SKM-1 treated with dmso at 0.1 percent for 144 hours (cell line): ENCODE measurements around the gene SVIL.
"Not testable (repeated sequence)": the region's sequence is repeated elsewhere in the genome, so short reads cannot be mapped to it uniquely, and the experiment has no call there.

ENCODE experiments used
- DNase-seq: peaks from one replicate; lab custom pipeline; 2025; ENCODE audit not compliant: unreplicated experiment; lab: John Stamatoyannopoulos, UW

The SVIL gene

DNA sequence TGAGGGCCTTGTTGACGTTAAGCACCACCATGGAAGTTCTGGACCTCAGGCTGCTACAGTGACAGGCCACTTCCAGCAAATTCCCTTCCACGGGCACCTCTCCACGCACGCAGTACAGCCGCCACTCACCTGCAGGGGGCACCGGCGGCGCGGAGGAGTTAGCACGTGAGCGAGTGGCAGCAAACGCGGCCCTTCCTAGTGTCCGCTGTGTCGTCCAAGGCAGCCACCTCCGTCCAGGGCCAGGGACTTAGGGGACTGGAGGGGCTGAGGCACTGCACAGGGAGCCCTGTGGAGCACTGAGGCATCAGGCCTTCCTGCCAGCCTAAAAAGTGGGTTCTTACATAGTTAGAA lies 164.4 kb downstream of the SVIL start:
- no peak for DNase-seq

DNA sequence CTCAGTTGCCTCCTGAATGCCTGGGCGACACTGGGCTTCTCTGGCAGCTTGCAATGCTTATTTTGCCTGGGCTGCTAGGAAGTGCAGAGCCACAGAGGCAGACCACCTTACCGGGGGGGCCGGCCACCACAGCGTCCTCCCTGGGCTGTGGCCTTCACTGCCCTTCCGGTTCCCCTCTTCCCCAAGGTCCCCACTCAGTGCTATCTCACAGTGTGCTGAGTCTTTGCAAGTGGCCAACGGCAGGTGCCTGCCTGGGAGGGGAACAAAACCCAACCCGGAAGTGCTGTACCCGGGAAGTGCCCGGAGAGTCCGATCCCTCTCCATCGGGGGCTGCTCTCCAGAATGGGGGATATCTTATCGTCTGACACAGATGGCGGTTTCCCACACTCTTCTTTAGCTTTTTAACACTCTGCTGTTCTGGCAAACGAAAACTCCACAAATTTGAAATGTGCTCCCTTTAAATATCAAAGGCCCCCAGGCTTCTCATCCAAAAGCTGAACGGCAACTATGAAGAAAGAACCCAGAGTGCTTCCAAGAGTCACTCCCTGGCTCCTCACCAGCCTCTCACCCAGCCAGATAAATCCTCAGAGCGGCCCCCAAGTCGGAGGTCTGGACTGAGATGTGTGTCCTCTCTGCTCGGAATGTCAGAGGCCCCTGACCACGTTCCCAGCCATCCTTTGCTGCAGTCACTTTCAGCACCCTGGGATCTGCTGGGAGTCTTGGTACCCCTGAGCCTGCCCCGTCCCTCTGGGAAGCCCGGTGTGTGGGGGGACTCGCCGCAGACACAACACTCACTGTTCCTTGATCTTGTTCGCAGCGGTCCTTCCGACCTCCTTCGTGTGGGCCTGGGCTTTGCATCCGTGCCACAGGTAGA lies 165.1 kb downstream of the SVIL start:
- no peak for DNase-seq

DNA sequence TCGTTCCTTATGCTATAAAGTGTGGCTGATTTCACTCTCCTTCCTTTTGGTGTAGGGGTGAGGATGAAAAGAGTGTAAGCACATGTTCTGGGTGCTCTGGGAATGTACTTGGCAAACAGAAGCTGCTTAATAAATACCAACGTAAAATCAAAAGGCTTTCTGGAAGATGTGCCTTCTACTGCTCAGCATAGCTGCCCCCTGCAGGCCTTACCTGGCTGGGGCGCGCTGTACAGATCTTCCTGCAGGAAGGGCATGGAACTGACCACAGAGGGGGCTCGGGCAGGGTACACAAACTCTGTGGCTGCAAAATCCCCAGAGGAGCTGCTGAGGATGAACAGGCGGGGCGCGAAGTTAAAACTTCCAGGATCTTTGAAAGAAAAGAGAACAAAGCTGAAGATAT lies 169.4 kb downstream of the SVIL start:
- DNase-seq = no peak

DNA sequence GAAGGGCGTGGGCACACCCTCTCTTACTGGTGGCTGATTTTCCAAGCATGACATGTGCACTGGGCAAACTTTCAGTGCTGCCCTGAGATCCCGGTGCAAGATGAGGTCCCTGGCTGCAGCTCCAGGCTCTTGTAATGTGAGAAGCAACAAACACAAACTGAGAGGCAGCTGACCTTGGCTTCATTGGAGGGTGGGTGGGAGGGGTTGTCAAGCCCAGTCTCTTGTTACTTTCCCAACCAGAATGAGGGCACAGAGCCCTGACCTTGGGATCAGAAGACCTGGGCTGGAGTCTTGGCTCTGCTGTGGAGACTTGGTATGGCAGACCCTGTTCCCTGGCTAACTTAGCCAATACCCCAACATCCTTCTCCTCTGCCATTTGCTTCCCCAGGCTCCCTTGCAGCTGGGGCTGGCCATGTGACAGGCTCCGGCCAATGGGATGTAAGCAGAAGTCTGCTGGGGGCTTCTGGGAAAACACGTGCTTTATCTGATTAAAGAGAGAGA lies 170.1 kb downstream of the SVIL start:
- not testable (repeated sequence) for DNase-seq

DNA sequence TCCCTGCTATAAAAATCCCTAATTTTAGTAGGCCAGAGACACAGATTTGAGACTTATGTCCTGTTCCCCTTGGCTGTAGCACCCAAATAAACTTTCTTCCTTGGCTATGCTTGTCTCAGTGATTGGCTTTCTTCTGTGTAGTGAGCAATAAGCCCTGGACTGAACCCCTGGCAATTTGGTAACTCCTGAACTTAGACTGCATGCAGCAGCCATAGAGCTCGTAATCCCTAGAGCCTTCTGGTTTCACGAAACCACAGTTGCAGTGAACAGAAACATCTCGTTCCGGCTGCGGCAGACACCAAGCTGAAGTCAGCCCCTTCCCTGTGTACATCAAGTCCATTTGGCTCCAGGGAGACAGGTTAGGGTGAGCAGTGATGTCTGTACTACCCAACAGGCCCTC lies 173.7 kb downstream of the SVIL start:
- no peak for DNase-seq

DNA sequence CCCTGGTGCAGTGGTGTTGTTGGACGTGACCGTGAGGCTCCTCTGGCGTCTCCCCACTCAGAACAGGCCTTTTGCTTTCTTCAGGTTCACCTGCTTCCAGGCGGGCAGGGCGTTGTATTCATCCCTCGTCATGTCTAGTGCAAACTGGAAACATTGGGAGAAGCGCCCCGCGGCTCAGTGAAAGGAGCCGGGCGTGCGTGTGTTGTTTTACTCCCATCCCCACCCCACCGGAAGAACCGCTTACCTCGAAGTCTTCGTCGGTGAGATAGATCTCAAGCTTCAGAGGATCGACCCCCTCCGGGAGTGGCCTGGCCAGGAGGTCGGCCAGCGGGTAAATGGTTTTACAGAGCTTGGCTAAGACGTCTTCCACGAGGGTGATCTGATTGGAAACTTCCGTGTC lies 176.6 kb downstream of the SVIL start:
- not testable (repeated sequence) for DNase-seq

DNA sequence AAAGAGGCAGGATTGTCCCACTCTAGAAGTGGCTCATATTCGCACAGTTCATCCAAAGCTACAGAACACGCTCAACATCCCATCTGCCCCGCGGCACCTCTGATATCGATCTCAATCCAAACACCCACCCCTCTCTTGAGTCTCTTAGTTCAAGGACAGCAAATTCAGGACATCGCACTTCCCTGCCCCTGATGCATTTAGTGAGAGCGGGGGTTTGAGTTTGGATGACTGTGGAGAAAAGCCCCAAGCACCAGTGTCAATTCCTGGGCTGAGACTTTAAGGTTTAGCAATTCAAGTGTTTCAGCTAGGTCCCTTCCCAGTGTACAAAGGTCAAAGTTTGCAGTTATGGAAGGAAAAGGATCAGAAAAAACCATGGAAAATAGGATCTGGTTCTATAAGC lies 179.7 kb downstream of the SVIL start:
- no peak for DNase-seq

DNA sequence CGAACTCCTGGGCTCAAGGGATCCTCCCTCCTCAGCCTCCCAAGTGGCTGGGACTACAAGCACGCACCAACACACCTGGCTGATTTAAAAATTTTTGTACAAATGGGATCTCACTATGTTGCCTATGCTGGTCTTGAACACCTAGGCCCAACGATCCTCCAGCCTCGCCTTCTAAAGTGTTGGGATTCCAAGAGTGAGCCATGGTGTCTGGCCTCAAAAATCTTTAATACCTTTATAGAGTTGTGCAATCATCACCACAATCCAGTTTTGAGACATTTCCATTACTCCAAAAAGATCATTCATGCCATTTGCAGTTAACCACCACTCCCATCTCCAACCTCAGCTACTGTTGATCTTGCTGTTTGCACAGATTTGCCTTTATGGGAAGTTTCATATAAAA lies 180.5 kb downstream of the SVIL start:
- DNase-seq = no peak

DNA sequence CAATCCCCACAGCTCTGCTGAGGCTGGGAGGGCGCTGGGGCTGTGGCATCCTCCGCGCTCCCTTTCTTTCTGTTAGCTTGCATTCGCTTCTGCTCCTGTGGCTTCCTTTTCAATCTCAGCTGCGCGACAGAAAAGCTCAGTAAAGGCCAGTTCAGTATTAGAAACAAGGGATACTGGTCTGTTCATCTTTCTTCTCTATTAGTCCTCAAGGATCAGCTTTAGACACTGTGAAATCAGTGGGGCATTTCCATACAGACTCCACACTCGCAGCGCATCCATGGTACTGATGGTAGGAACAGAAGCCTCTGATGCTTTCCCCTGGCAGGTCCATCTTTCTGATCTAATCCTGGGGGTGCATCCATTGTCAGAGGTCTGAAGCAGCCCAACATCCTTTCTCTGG lies 182.2 kb downstream of the SVIL start:
- DNase-seq = no peak

DNA sequence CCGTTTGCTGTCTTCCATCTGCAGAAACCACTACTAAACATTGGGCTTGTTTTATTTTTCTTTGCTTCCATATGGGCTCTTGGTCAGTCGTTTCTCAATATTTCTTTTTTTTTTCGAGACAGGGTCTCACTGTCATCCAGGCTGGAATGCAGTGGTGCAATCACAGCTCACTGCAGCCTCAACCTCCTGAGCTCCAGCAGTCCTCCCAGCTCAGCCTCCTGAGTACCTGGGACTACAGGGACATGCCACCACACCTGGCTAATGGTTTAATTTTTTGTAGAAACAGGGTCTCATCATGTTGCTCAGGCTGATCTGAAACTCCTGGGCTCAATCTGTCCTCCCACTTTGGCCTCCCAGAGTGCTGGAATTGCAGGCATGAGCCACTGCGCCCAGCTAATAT lies 182.8 kb downstream of the SVIL start:
- DNase-seq = no peak

DNA sequence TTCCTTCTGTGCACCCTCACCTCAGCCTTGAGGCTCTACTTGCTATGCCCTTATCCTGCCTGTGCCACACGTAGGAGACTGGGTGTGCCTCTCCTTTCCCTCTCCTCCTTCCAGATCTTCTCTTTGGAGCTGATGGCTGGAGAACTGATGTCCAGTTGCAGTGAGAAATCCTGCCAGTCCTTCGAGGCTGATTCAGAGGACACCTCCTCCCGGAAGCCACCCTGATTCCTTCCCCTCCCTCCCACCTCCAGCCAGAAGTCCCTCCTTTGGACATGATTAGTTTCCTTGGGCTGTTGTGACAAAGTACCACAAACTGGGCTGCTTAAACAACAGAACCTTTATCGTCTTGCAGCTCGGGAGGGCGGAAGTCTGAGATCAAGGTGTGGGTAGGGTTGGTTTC lies 184.4 kb downstream of the SVIL start:
- DNase-seq = no peak

DNA sequence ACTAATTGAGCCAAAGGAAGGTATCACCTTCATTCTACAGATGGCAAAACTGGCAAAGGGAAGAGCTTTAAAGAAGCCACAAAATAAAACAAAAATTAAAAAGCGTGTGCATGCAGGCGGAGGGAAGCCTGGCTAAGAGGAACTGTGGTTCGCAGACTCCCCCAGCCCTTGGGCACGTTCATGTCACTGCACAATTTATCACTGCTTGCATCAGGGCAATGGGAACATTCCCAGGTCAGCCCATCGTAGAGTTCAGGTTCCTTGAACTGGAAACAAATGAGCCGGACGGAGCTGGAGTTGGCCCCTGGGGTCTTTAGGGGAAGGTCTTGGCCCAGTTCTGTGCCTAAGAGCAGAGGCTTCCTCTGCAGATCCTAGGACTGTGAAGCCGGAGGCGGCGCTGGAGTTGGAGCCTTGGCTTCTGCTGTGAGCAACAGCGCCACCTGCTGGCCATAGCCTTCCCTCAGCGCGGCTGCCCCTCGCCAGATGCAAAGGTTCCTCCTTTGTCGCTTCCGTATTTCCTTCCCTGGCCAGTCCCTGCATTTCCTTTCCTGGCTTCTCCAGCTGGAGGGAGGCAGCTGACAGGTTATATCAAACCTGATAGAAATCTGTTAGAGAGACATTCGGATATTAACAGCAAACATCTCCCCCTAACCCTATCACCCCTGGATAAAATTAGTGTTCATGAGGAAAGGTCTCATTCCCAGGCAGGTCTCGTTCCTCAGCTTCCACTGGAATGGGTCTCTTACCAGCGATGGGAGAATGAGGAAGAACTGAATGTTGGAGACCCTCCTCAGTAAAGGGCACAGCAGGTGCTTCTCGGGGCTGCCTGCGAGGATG lies 185.8 kb downstream of the SVIL start:
- DNase-seq = peak; percentile 4

DNA sequence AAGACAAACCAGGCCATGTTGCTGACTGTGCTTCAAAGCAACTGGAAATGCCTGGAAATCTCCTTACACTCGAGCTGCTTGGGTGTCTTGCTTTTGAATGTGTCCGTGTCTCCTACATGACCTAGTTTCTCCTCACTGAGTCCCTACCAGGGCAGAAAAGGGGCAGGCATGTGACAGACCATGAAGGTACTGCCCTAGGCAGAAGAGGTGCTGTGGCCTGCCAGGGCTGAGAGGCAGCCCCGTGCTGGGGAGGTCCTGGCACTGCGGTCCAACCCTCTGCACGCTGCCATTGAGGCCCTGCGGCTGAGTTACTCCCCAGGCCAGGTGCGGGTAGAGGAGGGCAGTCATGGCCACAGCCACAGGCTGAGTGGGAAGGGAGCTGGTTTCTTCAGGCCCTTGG lies 186.6 kb downstream of the SVIL start:
- no peak for DNase-seq

DNA sequence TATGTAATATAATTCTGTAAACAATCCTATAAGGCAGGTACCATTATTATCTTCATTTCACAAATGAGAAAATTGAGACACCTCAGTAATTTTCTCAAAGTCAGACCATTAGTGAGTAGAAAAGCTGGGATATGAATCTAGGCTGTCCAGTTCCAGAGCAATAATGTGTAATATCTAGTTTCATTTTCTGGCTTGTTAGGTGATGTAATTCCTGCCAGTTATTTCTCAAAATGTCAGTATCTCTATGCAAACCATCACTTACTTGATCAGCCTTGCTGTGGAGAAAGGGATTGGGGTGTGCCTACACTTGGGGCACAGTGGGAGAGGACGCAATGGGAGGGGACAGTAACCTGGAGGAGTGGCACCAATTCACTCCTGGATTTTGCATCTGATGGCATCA lies 188.4 kb downstream of the SVIL start:
- no peak for DNase-seq

DNA sequence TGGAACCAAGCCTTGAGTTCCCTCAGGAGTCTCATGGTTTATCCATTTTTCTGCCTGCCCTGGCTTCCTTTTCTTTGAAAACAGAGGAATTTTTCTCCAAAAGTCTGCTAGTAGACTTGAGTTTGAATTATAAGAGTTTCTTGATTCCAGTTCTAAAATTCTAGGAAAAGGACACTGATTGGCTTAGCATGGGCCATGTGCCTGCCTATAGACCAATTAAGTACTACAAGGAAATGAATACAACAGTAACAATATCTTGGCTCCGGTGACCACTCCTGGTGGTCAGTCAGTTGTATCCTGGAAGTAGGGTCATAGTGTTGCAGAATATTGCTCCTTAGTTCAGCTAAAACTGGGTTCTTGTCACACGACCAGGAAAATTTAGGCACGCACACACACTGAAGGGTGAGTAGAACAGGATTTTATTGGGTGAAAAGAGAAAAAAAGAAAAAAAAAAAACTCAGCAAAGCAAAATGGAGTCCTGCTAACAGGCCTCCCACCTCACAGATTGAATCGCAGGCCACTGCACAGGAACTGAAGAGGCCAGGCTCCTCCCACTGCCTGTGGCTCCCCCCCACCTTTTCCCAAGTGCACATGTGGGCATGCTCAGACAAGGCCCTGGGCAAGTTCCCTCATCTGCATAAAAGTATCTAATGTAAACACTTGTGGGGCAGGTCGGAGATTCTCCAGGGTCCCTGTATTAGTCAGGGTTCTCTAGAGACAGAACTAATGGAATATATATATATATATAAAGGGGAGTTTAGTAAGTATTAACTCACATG lies 190.8 kb downstream of the SVIL start:
- DNase-seq = no peak

DNA sequence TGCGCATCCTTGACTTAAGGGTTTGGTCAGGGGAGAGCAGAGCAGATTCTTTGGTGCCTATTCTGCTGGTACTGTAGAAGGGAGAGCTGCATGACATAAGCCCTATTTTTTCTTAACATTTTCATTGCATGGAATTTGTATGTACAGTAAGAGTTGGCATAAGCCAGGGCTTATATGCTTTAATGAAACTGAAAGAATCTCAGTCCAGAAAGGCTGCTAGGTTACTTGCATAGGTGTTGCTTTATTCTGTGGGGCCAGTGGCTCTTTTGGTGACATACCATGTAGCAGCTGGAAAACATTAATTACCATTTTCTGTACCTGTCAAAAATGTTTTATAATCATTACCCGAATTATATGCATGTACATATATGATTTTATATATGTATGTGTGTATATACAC lies 193.8 kb downstream of the SVIL start:
- no peak for DNase-seq

DNA sequence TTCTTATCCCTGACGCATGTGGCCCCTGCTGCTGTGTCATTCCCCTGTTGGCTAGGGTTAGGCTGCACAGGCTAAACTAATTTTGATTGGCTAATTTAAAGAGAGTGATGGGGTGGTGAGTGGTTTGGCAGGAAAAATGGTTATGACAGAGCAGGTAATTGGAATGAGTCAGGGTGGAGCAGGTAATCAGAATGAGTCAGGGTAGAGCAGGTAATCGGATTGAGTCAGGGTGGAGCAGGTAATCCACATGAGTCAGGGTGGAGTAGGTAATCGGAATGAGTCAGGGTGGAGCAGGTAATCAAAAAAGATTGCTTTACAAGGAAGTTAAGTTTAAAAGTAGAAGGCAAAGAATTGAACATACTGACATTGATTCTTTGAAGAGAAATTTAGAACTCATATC lies 195.8 kb downstream of the SVIL start:
- not testable (repeated sequence) for DNase-seq

DNA sequence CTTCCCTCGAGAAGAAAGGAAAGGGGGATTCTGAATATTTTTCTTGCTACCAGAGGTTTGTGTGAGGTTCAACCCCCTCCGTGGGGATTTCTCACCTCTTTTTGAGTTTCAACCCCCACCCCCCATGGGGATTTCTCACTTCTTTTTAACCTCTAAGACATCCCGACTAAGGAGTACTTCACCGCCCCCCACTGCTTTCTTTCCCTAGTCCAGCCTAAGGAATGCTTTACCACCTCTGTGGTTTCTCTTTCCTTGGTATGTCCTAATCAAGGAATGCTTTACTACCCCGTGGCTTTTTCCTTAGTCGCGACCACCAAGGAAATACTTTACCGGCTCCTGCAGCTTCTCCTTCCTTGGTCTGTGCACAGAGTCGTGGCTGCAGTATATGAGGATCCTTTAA lies 196.5 kb downstream of the SVIL start:
- no peak for DNase-seq

DNA sequence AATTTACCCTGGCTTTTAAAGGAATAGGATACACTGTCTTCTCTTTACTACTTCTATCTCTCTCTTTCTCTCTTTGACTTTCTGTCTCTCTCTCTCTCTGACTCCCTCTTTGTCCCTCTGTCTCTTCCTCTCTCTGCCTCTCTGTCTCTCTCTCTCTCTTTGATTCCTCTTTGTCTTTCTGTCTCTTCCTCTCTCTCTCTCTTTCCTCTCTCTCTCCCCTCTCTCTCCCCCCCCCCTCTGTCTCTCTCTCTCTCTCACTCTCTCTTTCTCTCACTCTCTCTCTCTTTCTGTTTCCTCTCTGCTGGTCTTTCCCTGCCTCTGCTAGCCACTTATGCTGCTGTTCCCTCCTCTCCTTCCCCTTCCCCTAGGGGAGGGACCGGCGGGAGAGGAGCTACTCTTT lies 196.9 kb downstream of the SVIL start:
- DNase-seq = no peak

DNA sequence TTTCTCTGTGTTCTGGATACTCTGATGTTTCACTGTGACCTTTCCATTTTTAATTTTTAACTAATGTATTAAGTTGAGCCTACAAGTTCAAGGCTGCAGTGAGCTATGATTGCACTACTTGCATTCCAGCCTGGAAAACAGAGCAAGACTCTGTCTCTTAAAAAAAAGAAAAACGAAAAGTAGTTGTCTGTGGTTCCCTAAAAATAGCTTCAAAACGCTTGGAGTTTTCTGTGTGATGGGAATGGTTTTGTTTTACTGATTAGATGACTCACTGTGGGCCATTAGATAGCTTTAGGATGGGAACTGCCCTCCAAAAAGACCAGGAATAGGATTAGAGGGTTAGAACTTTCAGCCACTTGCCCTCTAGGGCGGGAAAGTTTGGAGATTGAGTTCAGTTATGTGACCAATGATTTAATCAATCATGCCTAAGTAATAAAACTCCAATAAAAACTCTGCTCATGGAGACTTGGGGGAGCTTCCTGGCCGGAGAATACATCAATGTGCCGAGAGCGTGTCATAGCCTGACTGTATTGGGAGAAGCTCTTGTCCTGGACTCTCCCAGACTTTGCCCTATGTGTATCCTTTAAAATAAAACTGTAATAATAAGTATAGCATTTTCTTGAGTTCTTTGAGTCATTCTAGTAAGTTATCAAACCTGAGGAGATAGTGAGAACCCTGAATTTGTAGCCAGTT lies 198.8 kb downstream of the SVIL start:
- no peak for DNase-seq

DNA sequence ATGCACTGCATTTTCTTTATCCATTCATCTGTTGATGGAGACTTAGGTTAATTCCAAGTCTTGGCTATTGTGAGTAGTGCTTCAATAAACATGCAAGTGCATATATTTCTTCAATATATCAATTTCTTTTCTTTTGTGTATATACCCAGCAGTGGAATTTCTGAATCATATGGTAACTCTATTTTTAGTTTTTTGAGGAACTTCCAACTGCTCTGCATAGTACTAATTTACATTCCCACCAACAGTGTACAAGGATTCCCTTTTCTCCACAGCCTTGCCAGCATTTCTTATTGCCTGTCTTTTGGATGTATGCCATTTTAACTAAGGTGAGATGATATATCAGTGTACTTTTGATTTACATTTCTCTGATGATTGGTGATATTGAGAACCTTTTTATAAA lies 200.7 kb downstream of the SVIL start:
- DNase-seq = no peak
